HG03565 (cell line): ENCODE data around the gene CRCP.
"Not testable (repeated sequence)": the region's sequence is repeated elsewhere in the genome, so short reads cannot be mapped to it uniquely, and the experiment has no call there.

ENCODE experiments used
- ATAC-seq: cut with Tn5 transposase; IDR thresholded peaks from one replicate; pipeline ENCODE4 v1.9.1; 2021; ENCODE audit warnings: mild to moderate bottlenecking, moderate library complexity; ENCODE audit not compliant: unreplicated experiment

Gene CRCP

GRCh38 chr7:66105263-66105748 lies 9.3 kb upstream of the CRCP start:
- no peak for ATAC-seq

- ATAC-seq: not testable (repeated sequence)
Measured at GRCh38 chr7:66108410-66108809, 6.2 kb upstream of the CRCP start.

GRCh38 chr7:66110856-66111255 lies 3.8 kb upstream of the CRCP start:
- ATAC-seq: no peak

- ATAC-seq: not testable (repeated sequence)
Measured at GRCh38 chr7:66116680-66117420, 2.2 kb downstream of the CRCP start.

GRCh38 chr7:66118603-66119002 lies 4.0 kb downstream of the CRCP start:
- no peak for ATAC-seq

- no peak for ATAC-seq
Measured at GRCh38 chr7:66119245-66119850, 4.7 kb downstream of the CRCP start.

- ATAC-seq: no peak
Measured at GRCh38 chr7:66123175-66123528, 8.5 kb downstream of the CRCP start.

GRCh38 chr7:66124569-66124861 lies 9.9 kb downstream of the CRCP start:
- ATAC-seq: not testable (repeated sequence)

- no peak for ATAC-seq
Measured at GRCh38 chr7:66125052-66125694, 10.5 kb downstream of the CRCP start.

- not testable (repeated sequence) for ATAC-seq
Measured at GRCh38 chr7:66125781-66126352, 11.2 kb downstream of the CRCP start.

- ATAC-seq: not testable (repeated sequence)
Measured at GRCh38 chr7:66127172-66127571, 12.5 kb downstream of the CRCP start.

- no peak for ATAC-seq
Measured at GRCh38 chr7:66138994-66139752, 24.5 kb downstream of the CRCP start.

- no peak for ATAC-seq
Measured at GRCh38 chr7:66140924-66141323, 26.3 kb downstream of the CRCP start.

- ATAC-seq: no peak
Measured at GRCh38 chr7:66142334-66142733, 27.7 kb downstream of the CRCP start.

- no peak for ATAC-seq
Measured at GRCh38 chr7:66142996-66143395, 28.3 kb downstream of the CRCP start.

GRCh38 chr7:66143876-66144332 lies 29.3 kb downstream of the CRCP start:
- ATAC-seq: no peak

- no peak for ATAC-seq
Measured at GRCh38 chr7:66145400-66146104, 30.9 kb downstream of the CRCP start.

- ATAC-seq: no peak
Measured at GRCh38 chr7:66146701-66147100, 32.1 kb downstream of the CRCP start.

GRCh38 chr7:66147657-66148056 lies 33.0 kb downstream of the CRCP start:
- ATAC-seq: not testable (repeated sequence)

- no peak for ATAC-seq
Measured at GRCh38 chr7:66150471-66150870, 35.8 kb downstream of the CRCP start.
